HG03039 (cell line): ENCODE results near the gene TCL1A.
A peak's percentile ranks its signal among the peaks of the same experiment; 100 is the strongest.
"Not testable (repeated sequence)": the region's sequence is repeated elsewhere in the genome, so short reads cannot be mapped to it uniquely, and the experiment has no call there.

Experiments used
- ATAC-seq: cut with Tn5 transposase; IDR thresholded peaks from one replicate; pipeline ENCODE4 v1.9.1; 2021; ENCODE audit warnings: mild to moderate bottlenecking, moderate library complexity; ENCODE audit not compliant: unreplicated experiment

The TCL1A gene

GRCh38 chr14:95713596-95714371, at the start of gene TCL1A:
Gene TCL1A (minus strand): TSS chr14:95714125. CDS start chr14:95714066, 59 bp downstream.
- peak; percentile 84 for ATAC-seq

GRCh38 chr14:95763032-95763431, 49.1 kb upstream of the TCL1A start:
- not testable (repeated sequence) for ATAC-seq

GRCh38 chr14:95761436-95761835, 47.5 kb upstream of the TCL1A start:
- no peak for ATAC-seq

GRCh38 chr14:95760596-95760995, 46.7 kb upstream of the TCL1A start:
- no peak for ATAC-seq

GRCh38 chr14:95759941-95760340, 46.0 kb upstream of the TCL1A start:
- ATAC-seq = no peak

GRCh38 chr14:95758331-95758730, 44.4 kb upstream of the TCL1A start:
- ATAC-seq = no peak

GRCh38 chr14:95756751-95757150, 42.8 kb upstream of the TCL1A start:
- no peak for ATAC-seq

- ATAC-seq = no peak
Measured at GRCh38 chr14:95756127-95756526, 42.2 kb upstream of the TCL1A start.

- ATAC-seq = no peak
Measured at GRCh38 chr14:95741781-95742180, 27.9 kb upstream of the TCL1A start.

GRCh38 chr14:95741038-95741490, 27.1 kb upstream of the TCL1A start:
- no peak for ATAC-seq

GRCh38 chr14:95739356-95739755, 25.4 kb upstream of the TCL1A start:
- ATAC-seq = no peak

GRCh38 chr14:95733212-95733611, 19.3 kb upstream of the TCL1A start:
- no peak for ATAC-seq

GRCh38 chr14:95730126-95730525, 16.2 kb upstream of the TCL1A start:
- no peak for ATAC-seq

GRCh38 chr14:95729402-95730028, 15.6 kb upstream of the TCL1A start:
- ATAC-seq = not testable (repeated sequence)

GRCh38 chr14:95727056-95727700, 13.3 kb upstream of the TCL1A start:
- ATAC-seq = no peak

- ATAC-seq = peak; percentile 64
Measured at GRCh38 chr14:95725685-95726336, 11.9 kb upstream of the TCL1A start.

GRCh38 chr14:95722525-95723190, 8.7 kb upstream of the TCL1A start:
- ATAC-seq = no peak

GRCh38 chr14:95712398-95712797, 1.5 kb downstream of the TCL1A start:
- no peak for ATAC-seq

- ATAC-seq = no peak
Measured at GRCh38 chr14:95711476-95712176, 2.3 kb downstream of the TCL1A start.

- ATAC-seq = no peak
Measured at GRCh38 chr14:95710106-95710505, 3.8 kb downstream of the TCL1A start.
